ENCODE measurements around the gene DYNC1LI1. TPM values are rescaled to one million over a fixed set of nuclear protein-coding genes. Genes with fewer than 3 reads are reported as not detected.
"Not testable (repeated sequence)": the region's sequence is repeated elsewhere in the genome, so short reads cannot be mapped to it uniquely, and the experiment has no call there.

Gene DYNC1LI1
- polyA plus RNA-seq, 4 donors, result 38.6 to 46.0 (median 43.7) TPM

GRCh38 chr3:32584660-32585059 is 14.0 kb upstream of the DYNC1LI1 start:
- DNase-seq (ENCODE audit: low read depth in 4 of 4, low spot score in 3 of 4), result no peak

DNA sequence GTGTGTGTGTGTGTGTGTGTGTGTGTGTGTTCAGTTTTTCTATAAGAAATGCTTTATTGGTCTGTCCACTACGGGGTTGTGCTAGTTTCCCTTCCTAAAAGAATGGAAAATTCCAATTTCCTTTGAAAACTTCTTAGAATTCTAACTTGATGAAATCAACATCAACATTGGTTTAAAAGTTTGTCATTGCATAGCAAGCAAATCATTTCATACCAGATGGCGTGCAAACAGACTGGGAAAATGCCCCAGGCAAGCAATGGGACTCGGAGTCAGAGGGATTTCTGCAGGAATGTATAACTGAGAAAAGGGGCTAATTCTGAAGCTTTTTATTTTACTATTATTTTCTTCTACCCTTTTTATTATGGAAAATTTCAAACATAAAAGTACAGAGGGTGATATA is 13.1 kb upstream of the DYNC1LI1 start:
- no peak for DNase-seq (ENCODE audit: low read depth in 4 of 4, low spot score in 3 of 4)

- DNase-seq (ENCODE audit: low read depth in 4 of 4, low spot score in 3 of 4), result not testable (repeated sequence)
Measured at GRCh38 chr3:32578669-32579068, 8.0 kb upstream of the DYNC1LI1 start.

DNA sequence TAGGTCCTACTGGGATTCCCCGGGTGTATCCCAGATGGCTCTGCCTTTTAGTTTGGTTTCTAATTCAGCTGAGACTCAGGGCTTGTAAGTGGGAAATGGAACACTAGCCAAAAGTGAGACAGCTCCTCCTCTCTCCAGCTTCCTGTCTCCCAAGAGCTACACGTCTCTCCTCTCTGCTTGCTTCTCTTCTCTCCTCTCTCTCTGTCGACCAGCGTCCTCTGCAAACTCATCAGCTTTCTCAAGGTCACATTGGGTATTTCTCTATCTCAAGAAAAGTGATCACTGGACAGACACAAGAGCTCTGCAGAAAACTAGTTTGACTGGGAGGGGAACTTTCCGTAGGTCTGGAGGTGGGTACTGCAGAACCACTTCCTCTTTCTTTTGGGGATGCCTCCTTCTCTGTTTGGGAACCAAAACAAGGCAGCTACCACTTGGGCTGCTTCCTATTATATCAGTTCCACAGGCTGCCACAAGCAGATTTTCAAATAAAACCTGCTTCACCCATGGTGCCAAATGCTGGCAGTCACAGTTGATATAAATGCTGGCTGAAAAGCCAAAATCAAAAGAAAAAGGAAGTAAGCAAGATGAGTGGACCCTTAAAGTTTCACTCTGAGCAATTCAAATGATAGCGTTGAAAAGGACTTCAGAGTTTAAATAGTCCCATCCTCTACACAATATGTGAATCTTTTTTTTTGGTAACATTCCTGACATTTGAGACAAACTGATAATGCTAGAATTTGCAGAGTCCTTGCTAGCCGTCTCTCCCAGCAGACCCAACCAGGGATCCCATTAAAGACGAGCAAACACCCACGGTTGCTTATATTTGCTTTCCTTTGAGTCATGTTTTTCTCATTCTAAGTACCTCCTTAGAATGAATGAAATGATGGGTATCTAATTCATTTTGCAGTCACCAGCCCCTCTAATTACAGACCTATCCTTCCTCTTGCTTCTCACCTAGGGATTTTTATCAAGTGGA is 7.2 kb upstream of the DYNC1LI1 start:
- no peak for DNase-seq (ENCODE audit: low read depth in 4 of 4, low spot score in 3 of 4)

GRCh38 chr3:32577174-32577573 is 6.5 kb upstream of the DYNC1LI1 start:
- no peak for DNase-seq (ENCODE audit: low read depth in 4 of 4, low spot score in 3 of 4)

- DNase-seq (ENCODE audit: low read depth in 4 of 4, low spot score in 3 of 4), result no peak
Measured at GRCh38 chr3:32575451-32576113, 4.9 kb upstream of the DYNC1LI1 start.

DNA sequence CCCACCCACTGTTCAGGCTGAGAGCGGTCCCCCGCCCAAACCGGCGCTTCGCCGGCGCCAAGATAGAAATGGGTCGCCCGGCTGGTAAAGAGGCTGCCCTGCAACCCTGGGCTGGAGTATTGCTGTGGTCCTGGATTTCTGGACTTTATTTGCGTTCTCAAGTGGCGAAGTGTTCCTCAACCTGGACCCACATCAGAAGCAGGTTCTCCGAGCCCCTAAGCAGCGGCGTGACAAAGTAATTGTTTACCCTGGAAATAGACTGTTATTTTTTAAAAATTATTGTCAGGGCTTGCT is 481 bp upstream of the DYNC1LI1 start:
- no peak for DNase-seq (ENCODE audit: low read depth in 4 of 4, low spot score in 3 of 4)

DNA sequence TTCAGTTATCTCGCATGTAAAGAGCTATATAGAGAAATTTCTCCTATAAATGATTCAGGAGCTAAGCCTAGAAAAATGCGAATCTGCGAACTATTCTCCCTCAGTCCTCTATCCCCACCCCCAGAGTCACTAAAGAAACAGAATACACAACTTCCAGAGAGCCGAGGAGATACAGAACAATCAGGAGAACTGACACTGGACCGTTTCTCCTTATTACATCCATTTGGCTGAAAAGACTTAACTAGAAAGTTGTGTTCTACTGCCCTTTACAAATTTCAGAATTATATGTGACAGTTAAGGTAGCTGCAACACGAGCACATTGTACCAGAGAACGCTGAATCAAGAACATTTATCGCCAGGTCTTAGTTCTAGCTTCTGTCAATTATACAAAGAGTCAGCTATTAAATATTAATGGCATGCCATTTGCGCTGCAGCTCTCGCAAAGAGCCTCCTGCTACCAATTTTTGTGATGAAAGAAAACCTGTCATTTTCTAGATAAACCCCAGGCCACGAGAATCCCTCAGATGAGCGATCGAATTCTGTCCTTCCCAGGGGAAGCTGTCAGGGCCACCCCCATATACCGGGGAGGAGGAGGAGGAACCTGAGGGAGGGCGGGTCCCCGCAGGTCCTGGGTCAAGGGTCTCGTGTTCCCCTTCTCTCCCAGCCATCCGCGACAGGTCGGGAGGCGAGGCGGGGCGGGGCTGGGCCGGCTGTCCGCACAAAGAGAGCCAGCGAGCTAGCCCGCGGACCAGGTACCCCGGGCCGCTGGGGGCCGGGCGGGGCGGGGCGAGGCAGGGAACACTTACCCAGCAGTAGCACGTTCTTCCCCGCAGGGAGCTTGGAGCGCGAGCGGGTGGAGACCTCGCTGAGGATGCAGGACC is 878 bp downstream of the DYNC1LI1 start:
- DNase-seq (ENCODE audit: low read depth in 4 of 4, low spot score in 3 of 4), result peak in 1 of 4 donors; percentile 35

- no peak for DNase-seq (ENCODE audit: low read depth in 4 of 4, low spot score in 3 of 4)
Measured at GRCh38 chr3:32568953-32569352, 1.7 kb downstream of the DYNC1LI1 start.

DNA sequence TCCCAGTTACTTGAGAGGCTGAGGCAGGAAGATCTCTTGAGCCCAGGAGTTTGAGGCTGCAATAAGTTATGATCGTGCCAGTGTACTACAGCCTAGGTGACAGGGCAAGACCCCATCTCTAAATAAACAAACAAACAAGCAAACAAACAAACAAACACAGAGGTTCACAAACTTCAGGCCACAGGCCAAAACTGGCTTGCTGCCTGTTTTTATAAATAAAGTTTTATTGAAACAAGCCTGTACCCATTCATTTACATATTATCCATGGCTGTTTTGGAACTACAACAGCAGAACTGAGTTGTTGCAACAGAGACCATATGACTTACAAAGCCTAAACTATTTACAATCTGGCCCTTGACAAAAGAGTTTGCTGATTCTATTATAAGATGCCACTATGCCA is 6.5 kb downstream of the DYNC1LI1 start:
- no peak for DNase-seq (ENCODE audit: low read depth in 4 of 4, low spot score in 3 of 4)

GRCh38 chr3:32562640-32563039 is 8.0 kb downstream of the DYNC1LI1 start:
- no peak for DNase-seq (ENCODE audit: low read depth in 4 of 4, low spot score in 3 of 4)

- no peak for DNase-seq (ENCODE audit: low read depth in 4 of 4, low spot score in 3 of 4)
Measured at GRCh38 chr3:32557640-32558352, 12.9 kb downstream of the DYNC1LI1 start.

- DNase-seq (ENCODE audit: low read depth in 4 of 4, low spot score in 3 of 4), result no peak
Measured at GRCh38 chr3:32556332-32556731, 14.3 kb downstream of the DYNC1LI1 start.

DNA sequence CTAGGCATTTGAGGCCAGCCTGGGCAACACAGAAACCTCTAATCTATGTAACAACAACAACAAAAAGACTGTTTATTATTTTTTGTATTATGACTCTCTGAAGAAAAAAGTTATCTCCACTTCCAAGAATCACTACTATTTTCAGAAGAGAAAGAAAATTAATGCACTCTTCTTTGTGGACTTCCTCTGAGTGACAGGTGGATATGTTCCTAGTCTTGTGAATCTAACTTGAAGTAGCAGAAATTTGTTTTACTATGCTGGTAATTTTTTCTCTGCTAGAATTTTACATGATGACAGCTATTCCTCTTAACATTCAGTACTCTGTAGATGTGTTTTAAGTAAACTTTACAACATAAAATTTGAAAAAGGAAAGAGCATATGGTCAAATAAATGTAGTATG is 16.7 kb downstream of the DYNC1LI1 start:
- no peak for DNase-seq (ENCODE audit: low read depth in 4 of 4, low spot score in 3 of 4)

DNA sequence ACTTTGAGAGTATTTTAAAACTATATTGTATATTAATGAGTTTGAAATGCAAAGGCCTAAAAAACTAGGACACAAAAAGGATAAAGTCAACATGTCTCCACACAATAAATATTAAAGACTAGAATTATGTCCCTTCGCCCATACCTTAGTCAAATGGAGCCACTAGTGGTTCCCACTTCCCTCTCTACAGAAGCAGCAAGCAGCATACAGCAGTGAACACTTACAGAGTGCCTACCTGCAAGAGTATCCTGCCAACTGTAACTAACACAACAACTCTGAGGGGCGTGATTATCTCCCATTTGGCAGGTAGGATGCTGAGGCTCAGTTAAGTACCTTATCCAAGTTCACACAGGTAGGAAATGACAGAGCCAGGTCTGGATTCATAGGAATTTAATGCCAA is 17.2 kb downstream of the DYNC1LI1 start:
- DNase-seq (ENCODE audit: low read depth in 4 of 4, low spot score in 3 of 4), result no peak

DNA sequence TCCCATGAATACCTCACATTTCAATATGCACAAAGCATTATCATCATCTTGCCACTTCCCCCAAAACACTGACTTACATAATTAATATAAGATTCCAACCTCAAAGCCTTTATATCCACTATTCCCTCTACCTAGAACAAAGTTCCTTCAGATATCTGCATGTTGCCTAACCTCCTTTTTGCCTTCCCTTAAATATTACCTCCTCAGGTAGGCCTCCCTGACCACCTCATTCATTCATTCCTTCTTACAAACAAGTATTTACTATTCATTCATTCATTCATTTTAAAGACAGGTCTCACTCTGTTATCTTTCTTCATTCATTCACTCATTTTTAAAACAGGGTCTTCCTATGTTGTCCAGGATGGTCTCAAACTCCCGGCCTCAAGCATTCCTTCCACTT is 18.6 kb downstream of the DYNC1LI1 start:
- no peak for DNase-seq (ENCODE audit: low read depth in 4 of 4, low spot score in 3 of 4)

DNA sequence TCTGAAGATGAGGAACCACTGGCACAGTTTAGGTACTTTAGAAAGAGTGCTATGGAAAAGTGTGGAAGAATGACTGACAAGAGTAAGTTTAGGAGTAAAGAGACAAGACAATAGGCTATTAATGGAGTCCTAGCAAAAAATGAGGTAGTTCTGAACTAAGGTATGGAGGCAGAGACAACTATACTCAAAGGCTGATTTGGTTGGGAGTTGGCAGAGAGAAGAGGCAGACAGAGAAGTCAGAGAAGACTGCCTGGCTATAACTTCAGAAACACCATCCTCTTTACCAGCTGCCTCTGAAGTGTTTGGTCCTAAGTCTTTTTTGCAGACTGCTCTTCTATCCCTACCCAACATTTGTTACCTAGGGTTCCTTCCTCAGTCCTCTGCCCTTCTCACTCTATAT is 19.2 kb downstream of the DYNC1LI1 start:
- no peak for DNase-seq (ENCODE audit: low read depth in 4 of 4, low spot score in 3 of 4)

DNA sequence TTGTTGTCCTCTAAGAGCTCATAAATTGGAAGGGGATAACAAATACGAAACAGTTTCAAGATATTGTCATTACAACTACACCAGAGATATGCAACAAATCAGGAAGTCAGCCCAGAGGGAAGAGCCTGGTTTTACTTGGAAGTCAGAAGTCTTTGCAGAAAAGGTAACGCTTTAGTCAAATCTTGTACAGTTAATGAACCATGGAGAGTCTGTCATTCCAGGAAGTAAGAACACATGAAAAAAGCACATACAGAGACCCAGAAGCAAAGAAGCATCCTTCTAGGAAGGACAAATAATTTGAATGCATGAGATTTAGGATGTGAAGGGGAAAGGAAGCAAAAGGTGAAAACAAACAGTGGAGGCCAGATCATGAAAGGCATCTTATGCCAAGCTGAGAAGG is 19.6 kb downstream of the DYNC1LI1 start:
- DNase-seq (ENCODE audit: low read depth in 4 of 4, low spot score in 3 of 4), result peak in 1 of 4 donors; percentile 3

DNA sequence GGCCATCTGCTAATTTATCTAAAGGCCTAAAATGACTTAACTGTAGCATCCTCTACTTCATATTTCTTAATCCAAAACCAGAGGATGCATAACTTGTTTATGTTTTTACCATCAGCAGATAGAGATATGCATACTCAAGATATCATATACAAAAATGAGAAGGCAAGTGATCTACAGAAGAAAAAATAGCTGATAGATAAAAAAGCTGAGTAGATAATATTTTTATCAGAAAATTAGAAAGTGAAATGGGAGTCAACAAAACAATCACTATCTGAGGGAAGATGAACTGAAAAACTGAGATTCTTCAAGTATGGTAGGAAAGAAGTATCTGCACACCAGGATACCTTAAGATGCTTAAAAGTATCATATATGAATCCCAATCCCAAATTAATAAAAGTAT is 25.4 kb downstream of the DYNC1LI1 start:
- no peak for DNase-seq (ENCODE audit: low read depth in 4 of 4, low spot score in 3 of 4)

DNA sequence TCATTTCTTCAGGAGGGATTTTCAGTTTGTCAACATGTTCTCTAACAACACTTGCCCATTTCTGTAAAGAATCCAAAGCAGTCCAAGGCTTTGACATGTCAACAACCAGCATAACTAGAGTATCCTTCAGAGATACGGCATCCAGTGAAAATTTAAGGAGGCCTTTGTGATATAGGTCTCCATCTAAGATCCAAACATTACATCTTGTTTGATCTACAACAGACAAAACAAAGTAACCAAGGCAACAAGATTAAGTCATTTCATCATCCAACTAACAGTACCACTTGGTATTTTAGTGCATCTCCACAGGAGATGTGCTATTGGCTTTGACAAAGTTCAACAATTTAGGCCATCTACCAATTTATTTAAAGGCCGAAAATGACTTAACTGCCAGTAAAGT is 25.8 kb downstream of the DYNC1LI1 start:
- no peak for DNase-seq (ENCODE audit: low read depth in 4 of 4, low spot score in 3 of 4)

Data from right renal pelvis (tissue), 4 donors.